ENCODE measurements around the gene KYAT1. TPM values are rescaled to one million over a fixed set of nuclear protein-coding genes. Genes with fewer than 3 reads are reported as not detected.
A peak's percentile ranks its signal among the peaks of the same experiment; 100 is the strongest.

The KYAT1 gene
- total RNA-seq, 1 experiment from 2014 or later: 14.6 TPM

DNA sequence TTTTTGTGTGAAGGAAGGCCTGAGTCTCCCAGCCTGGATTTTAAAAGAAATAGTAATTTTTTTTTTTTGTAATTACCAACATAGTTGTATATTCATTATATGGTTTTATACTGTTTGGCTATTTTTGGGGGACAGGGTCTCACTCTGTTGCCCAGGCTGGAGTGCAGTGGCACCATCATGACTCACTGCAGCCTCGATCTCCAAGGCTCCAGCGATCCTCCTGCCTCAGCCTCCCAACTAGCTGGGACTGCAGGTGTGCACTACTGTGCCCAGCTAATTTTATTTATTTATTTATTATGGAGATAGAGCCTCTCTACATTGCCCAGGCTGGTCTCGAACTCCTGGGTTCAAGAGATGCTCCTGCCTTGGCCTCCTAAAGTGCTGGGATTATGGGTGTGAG is 5.3 kb upstream of the KYAT1 start:
- Histone ChIP-seq H4K91ac (ENCODE audit: insufficient read length, low read depth, low read length) (no peak overlapping the region), H2BK15ac (ENCODE audit: low read depth, low read length) (no peak overlapping the region), H2BK20ac (ENCODE audit: low read depth, low read length, poor library complexity, severe bottlenecking) (no peak overlapping the region), H3K9me3 (ENCODE audit: control insufficient read depth, low read depth, low read length) (no peaks in the 10 kb centered on the region), H2BK5ac (ENCODE audit: insufficient read length, low read length) (no peak overlapping the region), H3K4me1 (ENCODE audit: insufficient read depth, low read length) (peaks cover 12% of the 10 kb centered on the region; the same call in 1 of the 2 replicates), H3K79me2 (ENCODE audit: insufficient read depth, low read length) (peaks cover 42% of the 10 kb centered on the region; the same call in 1 of the 2 replicates), H3K23ac (ENCODE audit: insufficient read length, low read depth, low read length) (no peak overlapping the region), H3K4me2 (ENCODE audit: insufficient read depth, insufficient read length, low read length) (no peak overlapping the region), H3K9ac (ENCODE audit: extremely low read depth, insufficient read length, low read length) (no peak overlapping the region), H4K20me1 (ENCODE audit: control insufficient read depth, insufficient read depth, insufficient read length) (no peaks in the 10 kb centered on the region), H3K14ac (ENCODE audit: insufficient read depth, low read length) (no peak overlapping the region), H2BK12ac (ENCODE audit: insufficient read length, low read depth, low read length) (no peak overlapping the region), H3K56ac (ENCODE audit: insufficient read length, low read depth, low read length) (no peak overlapping the region), H3K79me1 (ENCODE audit: insufficient read depth, low read depth, low read length, poor library complexity, severe bottlenecking) (peaks cover 4% of the 10 kb centered on the region), H3T11ph (ENCODE audit: low read length) (no peak overlapping the region), H3K27me3 (ENCODE audit: insufficient read depth, low read length) (no peaks in the 10 kb centered on the region), H2AK5ac (ENCODE audit: insufficient read length, low read length) (no peak overlapping the region), H2BK120ac (ENCODE audit: low read depth, low read length, poor library complexity, severe bottlenecking) (no peak overlapping the region), H3K4ac (ENCODE audit: low read depth, low read length) (no peak overlapping the region), H3K27ac (ENCODE audit: insufficient read length, low read depth, low read length) (no peak overlapping the region), H4K5ac (ENCODE audit: insufficient read length, low read depth, low read length) (no peak overlapping the region), H3K23me2 (ENCODE audit: insufficient read length, low read depth, low read length, poor library complexity, severe bottlenecking) (peaks cover 9% of the 10 kb centered on the region), H2AFZ (ENCODE audit: low read length) (no peak overlapping the region), H4K8ac (replicated peaks; ENCODE audit: insufficient read length, low read depth, low read length) (no peak overlapping the region), H3K18ac (ENCODE audit: insufficient read length, low read depth, low read length) (no peak overlapping the region)
- H3K4me3 Mint-ChIP-seq: no peak overlapping the region
- peaks cover 37 to 39% of the 10 kb centered on the region in 2 experiments for H3K4me1 Mint-ChIP-seq
- H3K27me3 Mint-ChIP-seq (ENCODE audit: low read depth): peaks cover 2% of the 10 kb centered on the region; the same call in 1 of the 2 replicates
- H3K9me3 Mint-ChIP-seq: no peaks in the 10 kb centered on the region
- no CpG with 5 or more reads among the region's 3 CpGs for whole genome bisulfite sequencing (ENCODE audit: extremely low coverage, insufficient read length, low lambda C conversion rate)
- H3K36me3 Mint-ChIP-seq (ENCODE audit: insufficient read depth in 1 of 3, low read depth in 3 of 3): peaks cover 35 to 63% (median 38%) of the 10 kb centered on the region in 3 experiments
- DNase-seq: no peak
- peak overlapping the region in 1 of 3 experiments; percentile 94; a peak in 1 of 7 replicates for H3K27ac Mint-ChIP-seq
- TF ChIP-seq, protein P1, sequence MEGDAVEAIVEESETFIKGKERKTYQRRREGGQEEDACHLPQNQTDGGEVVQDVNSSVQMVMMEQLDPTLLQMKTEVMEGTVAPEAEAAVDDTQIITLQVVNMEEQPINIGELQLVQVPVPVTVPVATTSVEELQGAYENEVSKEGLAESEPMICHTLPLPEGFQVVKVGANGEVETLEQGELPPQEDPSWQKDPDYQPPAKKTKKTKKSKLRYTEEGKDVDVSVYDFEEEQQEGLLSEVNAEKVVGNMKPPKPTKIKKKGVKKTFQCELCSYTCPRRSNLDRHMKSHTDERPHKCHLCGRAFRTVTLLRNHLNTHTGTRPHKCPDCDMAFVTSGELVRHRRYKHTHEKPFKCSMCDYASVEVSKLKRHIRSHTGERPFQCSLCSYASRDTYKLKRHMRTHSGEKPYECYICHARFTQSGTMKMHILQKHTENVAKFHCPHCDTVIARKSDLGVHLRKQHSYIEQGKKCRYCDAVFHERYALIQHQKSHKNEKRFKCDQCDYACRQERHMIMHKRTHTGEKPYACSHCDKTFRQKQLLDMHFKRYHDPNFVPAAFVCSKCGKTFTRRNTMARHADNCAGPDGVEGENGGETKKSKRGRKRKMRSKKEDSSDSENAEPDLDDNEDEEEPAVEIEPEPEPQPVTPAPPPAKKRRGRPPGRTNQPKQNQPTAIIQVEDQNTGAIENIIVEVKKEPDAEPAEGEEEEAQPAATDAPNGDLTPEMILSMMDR (conservative IDR thresholded peaks at IDR 0.05): no peak
